ENCODE measurements around the gene P3H3.

GRCh38 chr12:6872073-6873048 is 44.2 kb downstream of the P3H3 start:
- TF ChIP-seq CTCF (IDR thresholded peaks at IDR 0.05) = peak; percentile 82 to 96 (median 94)
- no peak for TF ChIP-seq POLR2A (IDR thresholded peaks at IDR 0.05)

Measured in esophagus squamous epithelium (tissue), 4 donors.